ENCODE measurements around the gene GUCA1A.
"Not testable (repeated sequence)": the region's sequence is repeated elsewhere in the genome, so short reads cannot be mapped to it uniquely, and the experiment has no call there.

GUCA1A gene

GRCh38 chr6:42141603-42142117 is 31.5 kb upstream of the GUCA1A start:
- H3K27ac ChIP-seq, result peak overlapping the region; percentile 48 to 96 (median 89)
- peak overlapping the region; percentile 43 to 74 (median 57) for H3K4me3 ChIP-seq

DNA sequence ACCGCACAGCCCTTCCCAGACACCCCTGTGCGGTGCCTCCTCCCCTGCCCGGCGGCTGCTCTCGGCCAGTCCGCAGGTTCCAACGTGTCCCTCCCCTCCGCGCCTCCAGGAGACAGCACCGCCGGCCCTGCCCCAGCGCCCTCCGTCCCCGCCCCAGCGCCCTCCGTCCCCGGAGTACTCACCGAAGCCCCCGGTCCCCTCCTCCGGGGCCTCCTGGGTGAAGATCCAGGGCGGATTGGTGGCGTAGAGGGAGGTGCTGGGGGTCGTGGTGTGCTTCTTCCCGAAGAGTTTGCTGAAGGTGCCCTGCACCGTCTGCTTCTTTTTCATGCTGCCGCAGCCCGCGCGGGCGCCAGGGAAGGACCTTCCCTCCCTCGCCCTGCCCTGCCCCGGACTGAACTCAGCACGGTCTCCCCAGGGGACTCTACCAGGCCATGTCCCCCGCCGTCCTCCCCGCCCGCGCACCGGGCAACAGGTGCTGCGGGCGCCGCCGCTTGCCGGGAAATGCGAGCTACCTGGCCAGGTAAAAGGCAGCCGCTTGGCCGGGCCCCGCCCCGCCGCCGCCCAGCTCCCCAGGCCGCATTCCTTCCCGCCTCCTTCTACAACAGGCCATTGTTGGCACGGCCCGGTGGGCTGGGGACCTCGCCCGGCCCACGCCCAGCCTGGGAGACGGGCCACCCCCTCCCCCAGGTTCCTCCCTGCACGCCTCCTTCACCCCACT is 30.9 kb upstream of the GUCA1A start, which contains the start of gene C6orf132:
Gene C6orf132 (minus strand): TSS at position 503 of the 718 bp plus-strand sequence. CDS start 176 bp downstream, at position 327.
- Histone ChIP-seq H3K27ac (peak within 1 kb of the TSS; percentile 48 to 96 (median 89)), H3K4me3 (peak within 1 kb of the TSS; percentile 43 to 74 (median 57))

GRCh38 chr6:42147138-42147562 is 26.0 kb upstream of the GUCA1A start:
- no peak overlapping the region for H3K27ac ChIP-seq
- no peak overlapping the region for H3K4me3 ChIP-seq

GRCh38 chr6:42148058-42148457 is 25.1 kb upstream of the GUCA1A start:
- no peak overlapping the region for H3K27ac ChIP-seq

GRCh38 chr6:42150254-42150653 is 22.9 kb upstream of the GUCA1A start:
- Histone ChIP-seq H3K27ac (no peak overlapping the region), H3K4me3 (no peak overlapping the region)

More at GRCh38 chr6:42148058-42148457, 25.1 kb upstream of the GUCA1A start:
- H3K4me3 ChIP-seq, result no peak overlapping the region

DNA sequence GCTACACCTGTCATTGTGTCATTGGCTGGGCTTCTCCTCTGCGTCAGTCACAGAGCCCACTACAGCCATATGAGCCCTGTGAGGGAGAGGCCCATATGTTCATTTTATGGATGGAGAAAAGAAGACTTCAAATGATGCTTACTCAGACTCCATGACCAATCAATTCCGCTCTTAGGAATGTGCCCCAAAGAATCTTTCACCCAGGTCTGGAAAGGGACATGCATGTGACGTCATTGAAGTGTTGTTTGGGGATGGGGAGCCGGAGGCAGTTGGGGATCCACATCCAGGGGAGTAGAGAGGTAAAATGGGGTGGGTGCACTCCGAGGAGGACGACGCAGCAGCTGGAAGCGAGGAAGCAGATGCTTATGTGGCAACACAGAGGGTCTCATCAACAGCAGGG is 21.1 kb upstream of the GUCA1A start:
- no peak overlapping the region for H3K27ac ChIP-seq
- H3K4me3 ChIP-seq, result no peak overlapping the region

DNA sequence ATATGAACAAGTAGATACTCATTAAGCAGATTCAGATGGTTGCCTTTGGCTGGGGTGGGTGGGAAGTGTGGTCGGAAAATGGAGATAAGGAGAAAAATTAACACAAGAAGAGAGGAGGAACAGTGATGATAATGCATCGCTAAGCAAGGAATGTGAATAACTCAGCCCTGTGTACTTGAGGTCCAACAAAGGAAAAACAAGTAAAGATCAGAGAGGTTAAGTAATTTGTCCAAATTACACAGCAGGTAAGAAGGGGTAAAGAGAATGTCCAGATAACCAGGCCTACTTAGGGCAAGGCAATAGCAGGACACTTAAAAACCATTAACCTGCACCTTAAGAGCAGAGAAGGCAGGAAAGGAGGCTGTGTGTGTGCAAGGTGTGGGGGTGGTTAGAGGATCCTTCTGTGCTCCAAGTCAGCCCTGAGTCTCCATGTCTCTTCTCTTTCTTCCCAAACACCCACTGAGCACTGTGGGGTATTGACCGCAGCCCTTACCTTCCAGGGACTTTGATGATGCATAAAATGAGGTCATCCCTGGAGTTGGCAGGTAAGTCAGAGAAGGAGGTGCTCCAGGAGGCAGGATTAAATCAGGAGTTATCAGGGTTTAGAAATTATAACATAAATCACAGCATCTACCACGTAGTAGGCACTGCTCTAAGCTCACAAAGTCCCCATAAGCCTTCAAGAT is 20.5 kb upstream of the GUCA1A start:
- H3K27ac ChIP-seq, H3K4me3 ChIP-seq: not testable (repeated sequence)

DNA sequence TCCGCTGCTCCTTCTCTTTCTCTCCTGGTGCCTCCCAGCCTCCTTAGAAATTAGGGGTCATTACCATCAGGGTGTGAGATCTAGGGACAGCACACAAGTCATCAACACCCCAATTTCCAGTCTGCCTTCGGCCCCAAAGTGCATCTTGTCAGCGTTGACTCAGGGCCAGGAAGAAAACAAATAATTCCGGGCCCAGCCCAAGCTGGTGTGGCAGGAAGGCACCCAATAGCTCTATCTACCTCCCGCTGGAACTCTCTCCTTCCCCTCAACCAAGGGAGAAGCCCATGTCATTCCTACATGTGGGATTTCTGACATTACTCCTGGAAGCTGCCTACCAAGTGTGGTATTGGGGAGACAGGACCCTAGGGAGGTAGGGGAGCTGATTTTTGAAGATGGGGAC is 19.2 kb upstream of the GUCA1A start:
- Histone ChIP-seq H3K27ac (peak overlapping the region in 2 of 21 experiments; percentile 31 to 49), H3K4me3 (no peak overlapping the region)

- Histone ChIP-seq H3K27ac (peak overlapping the region in 1 of 21 experiments; percentile 31), H3K4me3 (no peak overlapping the region)
Measured at GRCh38 chr6:42154461-42155209, 18.5 kb upstream of the GUCA1A start.

DNA sequence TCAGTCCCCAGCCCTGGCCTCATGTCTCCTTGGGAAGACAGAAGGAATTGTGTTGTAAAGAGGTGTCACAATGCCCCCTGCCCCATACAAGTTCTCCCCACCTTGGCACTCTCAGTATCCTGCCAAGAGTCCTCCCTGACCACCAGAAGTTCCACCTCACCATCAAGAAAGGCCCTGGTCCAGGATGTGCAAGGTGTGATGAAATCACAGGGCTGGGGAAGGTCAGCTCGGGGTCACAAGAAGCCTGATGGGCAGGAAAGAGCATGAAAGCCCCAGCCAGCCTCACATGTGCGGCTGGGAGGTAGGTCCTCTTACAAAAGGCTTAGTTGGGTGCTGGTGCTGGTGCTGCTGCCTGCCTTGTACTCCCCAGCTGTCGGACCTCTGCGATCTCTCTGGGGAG is 17.9 kb upstream of the GUCA1A start:
- Histone ChIP-seq H3K4me3 (no peak overlapping the region), H3K27ac (no peak overlapping the region)

GRCh38 chr6:42156638-42157037 is 16.5 kb upstream of the GUCA1A start:
- H3K4me3 ChIP-seq, result no peak overlapping the region
- no peak overlapping the region for H3K27ac ChIP-seq

DNA sequence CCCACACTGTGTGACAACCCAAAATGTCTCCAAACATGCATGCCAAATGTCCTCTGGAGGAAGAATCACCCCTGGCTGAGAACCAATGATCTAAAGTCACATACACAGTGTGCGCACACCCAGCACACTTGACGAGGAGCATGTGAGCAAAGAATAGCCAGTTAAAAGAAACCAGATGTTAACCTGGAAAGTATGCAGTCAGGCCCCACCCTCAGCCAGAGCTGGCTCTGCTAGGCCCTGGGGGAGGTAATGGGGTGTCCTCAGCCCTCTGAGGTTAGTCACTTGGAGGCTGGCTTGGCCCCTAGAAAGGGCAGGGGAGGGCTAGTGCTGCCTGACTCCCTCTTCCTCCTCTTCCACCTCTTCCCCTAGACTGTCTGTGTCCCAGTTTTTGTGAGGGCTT is 15.2 kb upstream of the GUCA1A start:
- Histone ChIP-seq H3K4me3 (no peak overlapping the region), H3K27ac (peak overlapping the region in 8 of 21 experiments; percentile 10 to 61 (median 34))

DNA sequence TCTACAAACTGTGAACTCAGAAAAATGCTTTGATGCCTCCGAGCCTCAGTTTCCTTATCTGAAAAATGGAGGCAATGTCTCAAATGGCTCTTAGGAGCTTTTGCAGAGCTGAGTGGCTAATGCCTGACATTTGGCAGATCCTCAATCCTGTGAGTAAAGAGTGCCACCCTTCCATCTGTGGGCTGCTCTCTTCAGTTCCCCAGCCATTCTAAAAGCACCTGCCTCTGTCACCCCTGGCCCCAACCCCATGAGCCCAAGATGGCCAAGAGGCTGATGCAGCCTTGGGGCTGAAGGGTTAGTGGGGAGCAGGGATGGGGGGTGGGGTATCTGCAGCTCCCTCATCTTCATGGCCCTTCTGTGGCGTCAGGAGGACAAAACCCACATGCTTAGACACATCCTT is 14.5 kb upstream of the GUCA1A start:
- peak overlapping the region in 5 of 21 experiments; percentile 10 to 61 (median 42) for H3K27ac ChIP-seq
- no peak overlapping the region for H3K4me3 ChIP-seq

- Histone ChIP-seq H3K4me3 (no peak overlapping the region), H3K27ac (peak overlapping the region in 4 of 21 experiments; percentile 10 to 61 (median 40))
Measured at GRCh38 chr6:42159431-42160024, 13.6 kb upstream of the GUCA1A start.

GRCh38 chr6:42162384-42162783 is 10.8 kb upstream of the GUCA1A start:
- Histone ChIP-seq H3K27ac (no peak overlapping the region), H3K4me3 (no peak overlapping the region)

DNA sequence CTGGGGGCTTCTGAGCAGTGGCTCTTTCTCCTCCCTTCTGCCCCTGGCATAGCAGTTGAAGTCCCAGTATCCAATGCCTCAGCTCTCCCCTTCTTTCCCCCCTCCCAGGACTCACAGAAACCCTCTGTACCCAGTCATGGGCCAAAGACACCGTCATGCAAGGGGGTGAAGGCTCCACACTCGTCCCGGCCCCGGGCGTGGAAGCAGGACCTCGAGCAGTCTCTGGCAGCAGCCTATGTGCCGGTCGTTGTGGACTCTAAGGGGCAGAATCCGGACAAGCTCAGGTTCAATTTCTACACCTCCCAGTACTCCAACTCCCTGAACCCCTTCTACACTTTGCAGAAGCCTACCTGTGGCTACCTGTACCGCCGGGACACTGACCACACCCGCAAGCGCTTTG is 10.4 kb upstream of the GUCA1A start:
- Histone ChIP-seq H3K4me3 (no peak overlapping the region), H3K27ac (no peak overlapping the region)

GRCh38 chr6:42163981-42164380 is 9.2 kb upstream of the GUCA1A start:
- H3K4me3 ChIP-seq, result no peak overlapping the region
- H3K27ac ChIP-seq, result no peak overlapping the region

DNA sequence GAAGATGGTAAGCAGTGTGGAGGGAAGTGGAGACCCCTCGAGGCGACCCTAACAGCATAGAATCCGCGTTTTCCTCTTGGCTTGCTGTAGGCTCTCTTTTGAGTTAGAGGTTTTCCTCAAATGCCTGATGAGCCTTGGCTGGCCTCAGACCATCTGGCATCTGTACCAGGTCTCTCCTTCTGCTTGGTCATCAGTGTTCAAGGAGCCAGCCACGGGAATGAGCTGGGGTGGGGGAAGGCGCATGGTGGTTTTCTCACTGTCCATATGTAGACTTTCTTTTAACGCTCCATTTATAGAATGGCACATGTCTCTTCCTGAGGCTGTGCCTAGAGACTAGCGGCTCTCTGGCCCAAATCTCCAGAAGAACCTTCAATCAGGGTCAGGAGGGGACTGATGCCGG is 8.1 kb upstream of the GUCA1A start:
- H3K4me3 ChIP-seq, result no peak overlapping the region
- no peak overlapping the region for H3K27ac ChIP-seq

GRCh38 chr6:42166444-42167141 is 6.6 kb upstream of the GUCA1A start:
- Histone ChIP-seq H3K27ac (no peak overlapping the region), H3K4me3 (no peak overlapping the region)

All from skin epidermis (tissue), 12 donors.